ENCODE measurements around the gene INTS1.

The INTS1 gene

DNA sequence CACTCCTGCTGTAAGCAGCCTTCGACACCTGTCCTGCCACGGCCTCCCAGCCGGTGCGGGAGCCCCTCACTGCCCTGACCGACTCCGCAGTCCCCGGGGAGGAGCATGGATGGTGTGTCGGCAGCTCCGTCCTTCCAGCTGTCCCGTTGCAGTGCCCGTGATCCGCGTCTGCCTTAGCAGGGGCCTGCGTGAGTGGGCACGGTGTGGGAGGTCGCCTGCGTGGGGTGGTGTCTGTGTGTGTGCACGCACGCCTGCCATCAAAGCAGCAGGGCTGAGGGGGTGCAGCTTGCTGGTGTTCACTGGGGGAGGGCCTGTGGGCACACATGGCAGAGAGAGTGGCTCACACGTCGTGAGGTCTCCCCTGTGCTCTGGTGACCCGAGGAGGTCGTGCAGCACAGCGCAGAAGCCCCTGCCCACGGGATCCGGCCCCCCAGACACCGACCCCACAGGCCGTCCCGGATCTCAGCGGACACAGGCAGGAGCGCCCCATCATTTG, 36.6 kb upstream of the INTS1 start:
- TF ChIP-seq, protein P1, sequence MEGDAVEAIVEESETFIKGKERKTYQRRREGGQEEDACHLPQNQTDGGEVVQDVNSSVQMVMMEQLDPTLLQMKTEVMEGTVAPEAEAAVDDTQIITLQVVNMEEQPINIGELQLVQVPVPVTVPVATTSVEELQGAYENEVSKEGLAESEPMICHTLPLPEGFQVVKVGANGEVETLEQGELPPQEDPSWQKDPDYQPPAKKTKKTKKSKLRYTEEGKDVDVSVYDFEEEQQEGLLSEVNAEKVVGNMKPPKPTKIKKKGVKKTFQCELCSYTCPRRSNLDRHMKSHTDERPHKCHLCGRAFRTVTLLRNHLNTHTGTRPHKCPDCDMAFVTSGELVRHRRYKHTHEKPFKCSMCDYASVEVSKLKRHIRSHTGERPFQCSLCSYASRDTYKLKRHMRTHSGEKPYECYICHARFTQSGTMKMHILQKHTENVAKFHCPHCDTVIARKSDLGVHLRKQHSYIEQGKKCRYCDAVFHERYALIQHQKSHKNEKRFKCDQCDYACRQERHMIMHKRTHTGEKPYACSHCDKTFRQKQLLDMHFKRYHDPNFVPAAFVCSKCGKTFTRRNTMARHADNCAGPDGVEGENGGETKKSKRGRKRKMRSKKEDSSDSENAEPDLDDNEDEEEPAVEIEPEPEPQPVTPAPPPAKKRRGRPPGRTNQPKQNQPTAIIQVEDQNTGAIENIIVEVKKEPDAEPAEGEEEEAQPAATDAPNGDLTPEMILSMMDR (conservative IDR thresholded peaks at IDR 0.05; ENCODE audit: low read depth, low read length), result no peak
- no peak for DNase-seq (ENCODE audit: low read depth)
- H3K4me3 ChIP-seq (ENCODE audit: low read length), result no peak overlapping the region

DNA sequence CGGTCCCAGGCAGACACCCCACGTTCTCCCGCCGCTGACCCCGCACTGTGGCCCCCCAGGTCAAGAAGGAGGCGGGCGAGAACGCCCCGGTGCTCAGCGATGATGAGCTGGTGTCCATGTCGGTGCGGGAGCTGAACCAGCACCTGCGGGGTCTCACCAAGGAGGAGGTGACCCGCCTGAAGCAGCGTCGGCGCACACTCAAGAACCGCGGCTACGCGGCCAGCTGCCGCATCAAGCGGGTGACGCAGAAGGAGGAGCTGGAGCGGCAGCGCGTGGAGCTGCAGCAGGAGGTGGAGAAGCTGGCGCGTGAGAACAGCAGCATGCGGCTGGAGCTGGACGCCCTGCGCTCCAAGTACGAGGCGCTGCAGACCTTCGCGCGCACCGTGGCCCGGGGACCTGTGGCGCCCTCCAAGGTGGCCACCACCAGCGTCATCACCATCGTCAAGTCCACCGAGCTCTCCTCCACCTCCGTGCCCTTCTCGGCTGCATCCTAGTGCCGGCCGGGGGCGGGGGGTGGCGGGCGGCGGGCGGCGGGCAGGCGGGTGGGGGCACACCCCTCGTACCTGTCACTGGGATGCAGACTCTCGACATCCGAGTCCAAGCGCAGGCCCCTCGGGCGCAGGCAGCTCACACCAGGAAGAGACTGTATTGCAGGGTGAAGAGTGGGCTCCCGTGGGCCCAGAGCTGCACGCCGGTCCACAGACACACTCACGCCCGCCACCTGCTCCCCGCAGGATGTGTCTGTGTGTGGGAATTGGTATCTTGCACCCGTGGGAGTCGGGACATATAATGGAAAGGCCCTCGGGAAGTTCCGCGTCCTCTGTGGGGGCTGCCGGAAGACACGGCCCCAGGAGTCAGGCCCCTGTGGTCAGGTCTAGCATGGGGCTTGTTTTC, 35.9 kb upstream of the INTS1 start:
- DNase-seq (ENCODE audit: low read depth), result no peak

DNA sequence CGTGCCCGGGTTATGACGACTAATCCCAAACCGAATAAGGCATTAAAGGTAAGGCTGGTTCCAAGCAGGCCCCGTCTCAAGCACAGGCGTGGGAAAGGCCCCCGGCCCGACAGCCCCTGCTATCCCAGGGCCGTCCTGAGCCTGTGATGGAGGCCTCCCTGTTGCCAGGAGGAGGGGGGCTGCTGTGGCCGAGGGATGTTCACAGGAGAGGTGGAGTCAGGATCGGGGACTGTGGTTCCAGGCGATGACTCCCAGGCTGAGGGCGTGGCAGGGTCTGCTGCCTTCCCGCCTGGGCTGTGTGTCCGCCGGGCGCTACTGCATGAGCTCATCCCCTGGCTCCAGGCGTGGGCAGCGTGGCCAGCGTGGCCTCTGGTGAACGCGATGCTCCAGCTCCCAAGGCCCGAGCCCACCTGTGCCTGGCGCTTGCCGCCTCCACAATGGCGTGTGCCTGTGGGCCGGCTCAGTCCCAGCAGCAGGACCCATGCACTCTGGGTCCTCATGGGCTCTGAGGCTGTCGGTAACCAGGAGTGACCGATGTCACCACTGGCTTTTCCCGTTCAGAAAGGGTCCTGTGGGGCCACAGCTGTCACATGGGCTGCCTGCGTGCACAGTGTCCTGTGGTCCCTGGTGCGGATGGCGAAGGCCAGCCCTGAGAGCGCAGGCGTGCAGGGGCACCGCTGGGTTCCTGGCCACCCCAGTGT, 35.1 kb upstream of the INTS1 start:
- DNase-seq (ENCODE audit: low read depth), result peak; percentile 81
- TF ChIP-seq, protein P1 (conservative IDR thresholded peaks at IDR 0.05; ENCODE audit: low read depth, low read length), result no peak
- H3K4me3 ChIP-seq (ENCODE audit: low read length), result peak overlapping the region; percentile 63

More for the DNA sequence above, 35.9 kb upstream of the INTS1 start:
- H3K4me3 ChIP-seq (ENCODE audit: low read length), result no peak overlapping the region
- TF ChIP-seq, protein P1 (conservative IDR thresholded peaks at IDR 0.05; ENCODE audit: low read depth, low read length), result no peak

- peak overlapping the region; percentile 63 for H3K4me3 ChIP-seq (ENCODE audit: low read length)
- TF ChIP-seq, protein P1 (conservative IDR thresholded peaks at IDR 0.05; ENCODE audit: low read depth, low read length), result no peak
- no peak for DNase-seq (ENCODE audit: low read depth)
Measured at GRCh38 chr7:1538544-1539180, 34.5 kb upstream of the INTS1 start.

- TF ChIP-seq, protein P1 (conservative IDR thresholded peaks at IDR 0.05; ENCODE audit: low read depth, low read length), result no peak
- peak; percentile 93 for DNase-seq (ENCODE audit: low read depth)
- peak overlapping the region; percentile 63 for H3K4me3 ChIP-seq (ENCODE audit: low read length)
Measured at GRCh38 chr7:1537535-1538412, 33.6 kb upstream of the INTS1 start.

All from retinal pigment epithelial cell (primary cell).